SK-N-SH (cell line): ENCODE data around the gene MEG3.

ENCODE experiments used
- EP300 ChIP-seq, 2 experiments: IDR thresholded peaks; 2 replicates each; pipeline versions ENCODE4 v1.4.0 to v1.6.1; 2012; ENCODE audit warnings: borderline replicate concordance in 1 of 2, low read depth in 1 of 2, low read length in 1 of 2
- EZH2phosphoT487 ChIP-seq: fragments of 200-600 bp; sonication (generic); IDR thresholded peaks from 2 replicates; pipeline ENCODE4 v1.6.1; 2017; ENCODE audit warnings: low read depth, mixed run types, mild to moderate bottlenecking, antibody characterized with exemption, moderate library complexity, borderline replicate concordance
- JUND ChIP-seq: IDR thresholded peaks from 2 replicates; pipeline ENCODE4 v1.4.0; 2012
- NRF1 ChIP-seq: IDR thresholded peaks from 2 replicates; pipeline ENCODE4 v1.6.1; 2012; ENCODE audit warnings: low read depth, mild to moderate bottlenecking, low read length
- RAD21 ChIP-seq: IDR thresholded peaks from 2 replicates; pipeline ENCODE4 v1.6.1; 2012; ENCODE audit warnings: mild to moderate bottlenecking, low read length
- RCOR1 ChIP-seq: fragments of 150-350 bp; IDR thresholded peaks from 2 replicates; pipeline ENCODE4 v1.6.1; 2017; ENCODE audit warnings: antibody characterized with exemption, low read length
- RFX5 ChIP-seq: IDR thresholded peaks from 2 replicates; pipeline ENCODE4 v1.6.1; 2012; ENCODE audit warnings: mild to moderate bottlenecking, improper control_type of control experiment, low read length
- TCF12 ChIP-seq: IDR thresholded peaks from 2 replicates; pipeline ENCODE4 v1.4.0; 2012
- TEAD4 ChIP-seq: IDR thresholded peaks from 2 replicates; pipeline ENCODE4 v1.4.0; 2012; ENCODE audit warnings: mild to moderate bottlenecking, borderline replicate concordance; ENCODE audit not compliant: insufficient read depth
- TF ChIP-seq, protein P1 (sequence below): IDR thresholded peaks from 2 replicates; pipeline ENCODE4 v1.4.0; 2012; ENCODE audit warnings: low read depth, borderline replicate concordance
- TF ChIP-seq, protein P2 (sequence below): IDR thresholded peaks from 2 replicates; pipeline ENCODE4 v1.6.1; 2012; ENCODE audit warnings: mild to moderate bottlenecking, low read depth, low read length, moderate library complexity
- TF ChIP-seq, protein P3 (sequence below): fragments of 200-600 bp; sonication (generic); IDR thresholded peaks from 2 replicates; pipeline ENCODE4 v1.6.1; 2017; ENCODE audit warnings: antibody characterized with exemption, mild to moderate bottlenecking, moderate library complexity
- TF ChIP-seq, protein P4 (sequence below): IDR thresholded peaks from 2 replicates; pipeline ENCODE4 v1.4.0; 2012; ENCODE audit warnings: low read depth, borderline replicate concordance
- TF ChIP-seq, protein P5 (sequence below): fragments of 150-350 bp; IDR thresholded peaks from 2 replicates; pipeline ENCODE4 v1.6.1; 2017; ENCODE audit warnings: antibody characterized with exemption, low read length, low read depth, borderline replicate concordance

DNA sequence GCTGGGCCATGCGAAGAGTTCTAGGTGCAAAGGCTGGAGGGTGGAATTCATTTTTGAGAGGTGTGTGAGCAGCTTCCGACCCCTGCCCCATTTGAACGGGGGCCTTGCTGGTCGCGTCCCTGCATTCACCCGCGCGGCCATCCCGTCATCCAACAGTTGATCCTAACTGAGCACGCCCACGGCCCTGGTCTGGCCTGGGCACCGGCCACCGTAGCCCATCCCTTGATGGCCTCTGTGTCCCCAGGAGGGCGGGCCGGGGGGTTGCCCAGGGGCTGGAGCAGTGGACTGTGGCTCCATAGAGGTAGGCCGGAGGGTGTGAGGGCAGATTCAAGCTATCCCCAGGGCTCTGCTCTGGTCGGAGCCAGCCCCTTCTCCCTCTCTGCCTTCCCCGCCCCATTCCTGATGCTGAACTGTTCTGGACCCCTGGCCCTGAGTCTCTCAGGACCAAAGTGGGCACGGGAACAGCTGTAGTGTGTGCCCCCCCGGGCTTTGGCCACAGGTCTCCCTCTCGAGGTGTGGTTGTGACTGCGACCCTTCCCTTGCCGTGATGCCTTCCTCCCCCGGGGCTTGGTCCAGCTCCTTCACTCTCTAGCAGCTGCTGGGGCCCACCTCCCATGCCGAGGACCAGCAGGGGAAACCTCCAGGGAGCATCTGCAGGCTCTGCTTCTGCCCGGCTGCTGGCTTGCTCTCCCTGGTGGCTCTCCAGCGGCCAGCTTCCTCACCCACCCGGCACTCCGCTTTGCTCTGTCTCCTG lies 9.1 kb downstream of the MEG3 start:
- no peak for TF ChIP-seq EZH2phosphoT487
- TF ChIP-seq, protein P1, sequence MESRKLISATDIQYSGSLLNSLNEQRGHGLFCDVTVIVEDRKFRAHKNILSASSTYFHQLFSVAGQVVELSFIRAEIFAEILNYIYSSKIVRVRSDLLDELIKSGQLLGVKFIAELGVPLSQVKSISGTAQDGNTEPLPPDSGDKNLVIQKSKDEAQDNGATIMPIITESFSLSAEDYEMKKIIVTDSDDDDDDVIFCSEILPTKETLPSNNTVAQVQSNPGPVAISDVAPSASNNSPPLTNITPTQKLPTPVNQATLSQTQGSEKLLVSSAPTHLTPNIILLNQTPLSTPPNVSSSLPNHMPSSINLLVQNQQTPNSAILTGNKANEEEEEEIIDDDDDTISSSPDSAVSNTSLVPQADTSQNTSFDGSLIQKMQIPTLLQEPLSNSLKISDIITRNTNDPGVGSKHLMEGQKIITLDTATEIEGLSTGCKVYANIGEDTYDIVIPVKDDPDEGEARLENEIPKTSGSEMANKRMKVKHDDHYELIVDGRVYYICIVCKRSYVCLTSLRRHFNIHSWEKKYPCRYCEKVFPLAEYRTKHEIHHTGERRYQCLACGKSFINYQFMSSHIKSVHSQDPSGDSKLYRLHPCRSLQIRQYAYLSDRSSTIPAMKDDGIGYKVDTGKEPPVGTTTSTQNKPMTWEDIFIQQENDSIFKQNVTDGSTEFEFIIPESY: no peak
- TF ChIP-seq, protein P2, sequence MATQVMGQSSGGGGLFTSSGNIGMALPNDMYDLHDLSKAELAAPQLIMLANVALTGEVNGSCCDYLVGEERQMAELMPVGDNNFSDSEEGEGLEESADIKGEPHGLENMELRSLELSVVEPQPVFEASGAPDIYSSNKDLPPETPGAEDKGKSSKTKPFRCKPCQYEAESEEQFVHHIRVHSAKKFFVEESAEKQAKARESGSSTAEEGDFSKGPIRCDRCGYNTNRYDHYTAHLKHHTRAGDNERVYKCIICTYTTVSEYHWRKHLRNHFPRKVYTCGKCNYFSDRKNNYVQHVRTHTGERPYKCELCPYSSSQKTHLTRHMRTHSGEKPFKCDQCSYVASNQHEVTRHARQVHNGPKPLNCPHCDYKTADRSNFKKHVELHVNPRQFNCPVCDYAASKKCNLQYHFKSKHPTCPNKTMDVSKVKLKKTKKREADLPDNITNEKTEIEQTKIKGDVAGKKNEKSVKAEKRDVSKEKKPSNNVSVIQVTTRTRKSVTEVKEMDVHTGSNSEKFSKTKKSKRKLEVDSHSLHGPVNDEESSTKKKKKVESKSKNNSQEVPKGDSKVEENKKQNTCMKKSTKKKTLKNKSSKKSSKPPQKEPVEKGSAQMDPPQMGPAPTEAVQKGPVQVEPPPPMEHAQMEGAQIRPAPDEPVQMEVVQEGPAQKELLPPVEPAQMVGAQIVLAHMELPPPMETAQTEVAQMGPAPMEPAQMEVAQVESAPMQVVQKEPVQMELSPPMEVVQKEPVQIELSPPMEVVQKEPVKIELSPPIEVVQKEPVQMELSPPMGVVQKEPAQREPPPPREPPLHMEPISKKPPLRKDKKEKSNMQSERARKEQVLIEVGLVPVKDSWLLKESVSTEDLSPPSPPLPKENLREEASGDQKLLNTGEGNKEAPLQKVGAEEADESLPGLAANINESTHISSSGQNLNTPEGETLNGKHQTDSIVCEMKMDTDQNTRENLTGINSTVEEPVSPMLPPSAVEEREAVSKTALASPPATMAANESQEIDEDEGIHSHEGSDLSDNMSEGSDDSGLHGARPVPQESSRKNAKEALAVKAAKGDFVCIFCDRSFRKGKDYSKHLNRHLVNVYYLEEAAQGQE: no peak
- TF ChIP-seq, protein P3, sequence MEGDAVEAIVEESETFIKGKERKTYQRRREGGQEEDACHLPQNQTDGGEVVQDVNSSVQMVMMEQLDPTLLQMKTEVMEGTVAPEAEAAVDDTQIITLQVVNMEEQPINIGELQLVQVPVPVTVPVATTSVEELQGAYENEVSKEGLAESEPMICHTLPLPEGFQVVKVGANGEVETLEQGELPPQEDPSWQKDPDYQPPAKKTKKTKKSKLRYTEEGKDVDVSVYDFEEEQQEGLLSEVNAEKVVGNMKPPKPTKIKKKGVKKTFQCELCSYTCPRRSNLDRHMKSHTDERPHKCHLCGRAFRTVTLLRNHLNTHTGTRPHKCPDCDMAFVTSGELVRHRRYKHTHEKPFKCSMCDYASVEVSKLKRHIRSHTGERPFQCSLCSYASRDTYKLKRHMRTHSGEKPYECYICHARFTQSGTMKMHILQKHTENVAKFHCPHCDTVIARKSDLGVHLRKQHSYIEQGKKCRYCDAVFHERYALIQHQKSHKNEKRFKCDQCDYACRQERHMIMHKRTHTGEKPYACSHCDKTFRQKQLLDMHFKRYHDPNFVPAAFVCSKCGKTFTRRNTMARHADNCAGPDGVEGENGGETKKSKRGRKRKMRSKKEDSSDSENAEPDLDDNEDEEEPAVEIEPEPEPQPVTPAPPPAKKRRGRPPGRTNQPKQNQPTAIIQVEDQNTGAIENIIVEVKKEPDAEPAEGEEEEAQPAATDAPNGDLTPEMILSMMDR: no peak
- TF ChIP-seq, protein P4, sequence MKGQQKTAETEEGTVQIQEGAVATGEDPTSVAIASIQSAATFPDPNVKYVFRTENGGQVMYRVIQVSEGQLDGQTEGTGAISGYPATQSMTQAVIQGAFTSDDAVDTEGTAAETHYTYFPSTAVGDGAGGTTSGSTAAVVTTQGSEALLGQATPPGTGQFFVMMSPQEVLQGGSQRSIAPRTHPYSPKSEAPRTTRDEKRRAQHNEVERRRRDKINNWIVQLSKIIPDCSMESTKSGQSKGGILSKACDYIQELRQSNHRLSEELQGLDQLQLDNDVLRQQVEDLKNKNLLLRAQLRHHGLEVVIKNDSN: no peak
- no peak for TF ChIP-seq RFX5
- TF ChIP-seq NRF1: no peak
- TF ChIP-seq RAD21: no peak
- TF ChIP-seq, protein P5, sequence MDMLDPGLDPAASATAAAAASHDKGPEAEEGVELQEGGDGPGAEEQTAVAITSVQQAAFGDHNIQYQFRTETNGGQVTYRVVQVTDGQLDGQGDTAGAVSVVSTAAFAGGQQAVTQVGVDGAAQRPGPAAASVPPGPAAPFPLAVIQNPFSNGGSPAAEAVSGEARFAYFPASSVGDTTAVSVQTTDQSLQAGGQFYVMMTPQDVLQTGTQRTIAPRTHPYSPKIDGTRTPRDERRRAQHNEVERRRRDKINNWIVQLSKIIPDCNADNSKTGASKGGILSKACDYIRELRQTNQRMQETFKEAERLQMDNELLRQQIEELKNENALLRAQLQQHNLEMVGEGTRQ: no peak
- TF ChIP-seq TEAD4: no peak
- TF ChIP-seq TCF12: no peak
- no peak for TF ChIP-seq EP300 (IDR thresholded peaks at IDR 0.05; ENCODE audit: borderline replicate concordance in 1 of 2, low read depth in 1 of 2, low read length in 1 of 2)
- no peak for TF ChIP-seq JUND
- TF ChIP-seq RCOR1: no peak
